ENCODE measurements around the gene PAFAH1B1. TPM values are rescaled to one million over a fixed set of nuclear protein-coding genes. Genes with fewer than 3 reads are reported as not detected.
"Not testable (repeated sequence)": the region's sequence is repeated elsewhere in the genome, so short reads cannot be mapped to it uniquely, and the experiment has no call there.

Gene PAFAH1B1
- total and polyA plus RNA-seq, 12 donors = 42.4 to 166 (median 96.3) TPM

- peak overlapping the region in 1 of 5 donors; percentile 36 for H3K27ac ChIP-seq
- intact Hi-C loops (cut with DNase I) = no loop called here
- TF ChIP-seq CTCF (IDR thresholded peaks at IDR 0.05) (no peak), POLR2A (IDR thresholded peaks at IDR 0.05) (no peak)
- DNase-seq = no peak
- no peaks in the 10 kb centered on the region for H3K27me3 ChIP-seq
- peaks cover 0 to 8% (median 0%) of the 10 kb centered on the region in 3 donors for H3K9me3 ChIP-seq (replicated peaks in 1 of 3)
- peaks cover 20 to 52% of the 10 kb centered on the region in 2 donors for H3K4me1 ChIP-seq (replicated peaks in 1 of 2)
- no peaks in the 10 kb centered on the region for H3K36me3 ChIP-seq (replicated peaks in 1 of 2)
- WGBS, 4 donors = 68 to 73% (median 70%) methylated on average over 10 of the region's 10 CpGs
- H3K4me3 ChIP-seq = no peak overlapping the region
Observed at GRCh38 chr17:2624292-2624731, 30.9 kb downstream of the PAFAH1B1 start.

DNA sequence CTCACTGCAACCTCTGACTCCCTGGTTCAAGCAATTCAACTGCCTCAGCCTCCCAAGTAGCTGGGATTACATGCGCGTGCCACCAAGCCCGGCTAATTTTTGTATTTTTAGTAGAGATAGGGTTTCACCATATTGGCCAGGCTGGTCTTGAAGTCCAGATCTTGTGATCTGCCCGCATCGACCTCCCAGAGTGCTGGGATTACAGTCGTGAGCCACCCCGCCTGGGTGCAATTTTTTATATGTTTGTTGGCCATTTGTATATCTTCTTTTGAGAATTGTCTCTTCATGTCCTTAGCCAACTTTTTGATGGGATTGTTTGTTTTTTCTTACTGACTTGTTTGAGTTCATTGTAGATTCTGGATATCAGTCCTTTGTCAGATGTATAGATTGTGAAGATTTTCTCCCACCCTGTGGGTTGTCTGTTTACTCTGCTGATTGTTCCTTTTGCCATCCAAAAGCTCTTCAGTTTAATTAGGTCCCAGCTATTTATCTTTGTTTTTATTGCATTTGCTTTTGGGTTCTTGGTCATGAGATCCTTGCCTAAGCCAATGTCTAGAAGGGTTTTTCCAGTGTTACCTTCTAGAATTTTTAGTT lies 33.3 kb downstream of the PAFAH1B1 start:
- H3K27me3 ChIP-seq; H3K9me3 ChIP-seq (replicated peaks in 1 of 3); DNase-seq; intact Hi-C loops (cut with DNase I); H3K4me3 ChIP-seq; H3K27ac ChIP-seq; H3K36me3 ChIP-seq (replicated peaks in 1 of 2): not testable (repeated sequence)
- peaks cover 14 to 44% of the 10 kb centered on the region in 2 donors for H3K4me1 ChIP-seq (replicated peaks in 1 of 2)
- 89 to 97% (median 95%) methylated on average over 5 to 7 of the region's 7 CpGs for WGBS, 4 donors

GRCh38 chr17:2628922-2629321 lies 35.5 kb downstream of the PAFAH1B1 start:
- H3K36me3 ChIP-seq (replicated peaks in 1 of 2); H3K9me3 ChIP-seq (replicated peaks in 1 of 3); H3K4me3 ChIP-seq; H3K27ac ChIP-seq; intact Hi-C loops (cut with DNase I); H3K27me3 ChIP-seq; DNase-seq: not testable (repeated sequence)
- WGBS, 4 donors = 53 to 68% (median 55%) methylated on average over 2 of the region's 2 CpGs
- H3K4me1 ChIP-seq (replicated peaks in 1 of 2) = peaks cover 17 to 36% of the 10 kb centered on the region in 2 donors

DNA sequence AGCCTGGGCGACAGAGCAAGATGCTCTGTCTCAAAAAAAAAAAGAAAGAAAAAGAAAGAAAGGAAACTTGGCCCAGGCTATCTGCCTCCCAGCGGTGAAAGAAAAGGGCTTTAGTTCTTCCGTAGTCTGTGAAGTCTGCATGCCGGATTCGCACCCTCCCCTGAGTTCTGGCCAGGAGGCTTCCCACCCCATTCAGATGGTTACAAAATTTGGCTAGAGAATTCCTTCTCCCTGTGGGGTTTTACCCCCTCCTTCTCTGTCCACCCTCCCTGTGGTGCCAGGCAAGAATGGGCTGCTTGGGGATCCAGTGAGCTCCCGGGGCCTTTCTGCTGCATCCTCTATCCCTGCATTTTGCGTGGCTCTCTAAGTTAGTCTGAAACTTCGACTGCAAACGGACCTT lies 37.8 kb downstream of the PAFAH1B1 start:
- H3K36me3 ChIP-seq (replicated peaks in 1 of 2) = no peaks in the 10 kb centered on the region
- no peak overlapping the region for H3K27ac ChIP-seq
- no peak for DNase-seq
- peaks cover 0 to 8% (median 0%) of the 10 kb centered on the region in 3 donors for H3K9me3 ChIP-seq (replicated peaks in 1 of 3)
- intact Hi-C loops (cut with DNase I) = no loop called here
- TF ChIP-seq POLR2A (IDR thresholded peaks at IDR 0.05) = no peak
- no peak for TF ChIP-seq CTCF (IDR thresholded peaks at IDR 0.05)
- no peak overlapping the region for H3K4me3 ChIP-seq
- 75 to 87% (median 83%) methylated on average over 9 of the region's 9 CpGs for WGBS, 4 donors
- H3K4me1 ChIP-seq (replicated peaks in 1 of 2) = peaks cover 28 to 44% of the 10 kb centered on the region in 2 donors
- no peaks in the 10 kb centered on the region for H3K27me3 ChIP-seq

- Histone ChIP-seq H3K9me3 (replicated peaks in 1 of 3) (no peaks in the 10 kb centered on the region), H3K36me3 (replicated peaks in 1 of 2) (peaks cover 0 to 15% of the 10 kb centered on the region in 2 donors), H3K27ac (peak overlapping the region in 2 of 5 donors; percentile 34 to 47), H3K4me3 (no peak overlapping the region), H3K27me3 (no peaks in the 10 kb centered on the region), H3K4me1 (replicated peaks in 1 of 2) (peaks cover 34 to 65% of the 10 kb centered on the region in 2 donors)
- TF ChIP-seq POLR2A (IDR thresholded peaks at IDR 0.05) = no peak
- no peak for DNase-seq
- WGBS, 4 donors = 66 to 74% (median 70%) methylated on average over 9 of the region's 9 CpGs
- intact Hi-C loops (cut with DNase I) = no loop called here
Observed at GRCh38 chr17:2634361-2634960, 41.0 kb downstream of the PAFAH1B1 start.

Measured in adrenal gland (tissue), 12 donors.